HepG2 (cell line): ENCODE measurements around the gene KDM1B. TPM values are rescaled to one million over a fixed set of nuclear protein-coding genes. Genes with fewer than 3 reads are reported as not detected.

ENCODE experiments used
- AHR ChIP-seq: IDR thresholded peaks from 2 replicates; pipeline ENCODE4 v1.6.1; 2018; ENCODE audit warnings: missing genetic modification reagents, missing compliant biosample characterization
- DMTF1 ChIP-seq: sonication (generic); formaldehyde crosslinking; IDR thresholded peaks from 2 replicates; pipeline ENCODE4 v1.4.0; 2020; ENCODE audit warnings: mild to moderate bottlenecking, missing genetic modification reagents
- KAT8 ChIP-seq: IDR thresholded peaks from 2 replicates; pipeline ENCODE4 v1.6.1; 2016; ENCODE audit warnings: missing genetic modification reagents, missing compliant biosample characterization
- ONECUT2 ChIP-seq: sonication (generic); formaldehyde crosslinking; IDR thresholded peaks from 2 replicates; pipeline ENCODE4 v1.4.0; 2020; ENCODE audit warnings: missing genetic modification reagents
- PRPF4 ChIP-seq: fragments of 200-400 bp; formaldehyde crosslinking; IDR thresholded peaks from 2 replicates; pipeline ENCODE4 v1.6.1; 2016; ENCODE audit warnings: low read length, low read depth; ENCODE audit not compliant: poor library complexity, severe bottlenecking
- SNAI1 ChIP-seq: sonication (generic); formaldehyde crosslinking; IDR thresholded peaks from 2 replicates; pipeline ENCODE4 v1.5.0; 2020; ENCODE audit warnings: mild to moderate bottlenecking, missing genetic modification reagents, borderline replicate concordance
- SSRP1 ChIP-seq: IDR thresholded peaks from 2 replicates; pipeline ENCODE4 v1.6.1; 2016; ENCODE audit warnings: control low read depth
- ZNF282 ChIP-seq: fragments of 450-650 bp; IDR thresholded peaks from 2 replicates; pipeline ENCODE4 v1.6.1; 2018; ENCODE audit not compliant: partially characterized antibody
- ZNF292 ChIP-seq: sonication (generic); formaldehyde crosslinking; IDR thresholded peaks from 2 replicates; pipeline ENCODE4 v1.8.1; 2022; ENCODE audit warnings: mild to moderate bottlenecking, low read depth, missing genetic modification reagents, borderline replicate concordance
- ZNF567 ChIP-seq: sonication (generic); formaldehyde crosslinking; IDR thresholded peaks from 2 replicates; pipeline ENCODE4 v1.8.1; 2023; ENCODE audit warnings: mild to moderate bottlenecking, missing genetic modification reagents, borderline replicate concordance
- ZNF644 ChIP-seq: IDR thresholded peaks from 2 replicates; pipeline ENCODE4 v1.6.1; 2016; ENCODE audit warnings: low read depth
- polyA plus RNA-seq, 8 experiments: library from polyadenylated mRNA; depleted of rRNA in 3 of 8; stranded (reverse) in 7 of 8; unstranded in 1 of 8; fragments of >200 nt; fragmentation: Illumina TruSeq in 4 of 8; extraction: Trizol in 4 of 8; gene quantifications; 2 replicates each; pipeline versions ENCODE4 v1.2.1 to v1.2.3, GENCODE V29; 2011 to 2016; ENCODE audit warnings: low read depth in 4 of 8, missing spikeins in 1 of 8, mixed read lengths in 1 of 8; ENCODE audit not compliant: insufficient read depth in 1 of 8
- total RNA-seq, 5 experiments: library from RNA; depleted of rRNA; stranded (reverse); fragments of >200 nt; fragmentation: Illumina TruSeq; extraction: Trizol; gene quantifications; 2 replicates each; pipeline ENCODE4 v1.2.3, GENCODE V29; 2016; ENCODE audit warnings: low read depth in 1 of 5
- TF ChIP-seq, protein P1 (sequence below): sonication (generic); formaldehyde crosslinking; IDR thresholded peaks from 2 replicates; pipeline ENCODE4 v1.4.0; 2020; ENCODE audit warnings: missing genetic modification reagents
- TF ChIP-seq, protein P2 (sequence below): sonication (generic); formaldehyde crosslinking; IDR thresholded peaks from 2 replicates; pipeline ENCODE4 v1.5.1; 2020; ENCODE audit warnings: mild to moderate bottlenecking, missing genetic modification reagents, moderate library complexity
- TF ChIP-seq, protein P3 (sequence below): sonication (generic); formaldehyde crosslinking; IDR thresholded peaks from 2 replicates; pipeline ENCODE4 v1.8.1; 2023; ENCODE audit warnings: mild to moderate bottlenecking, moderate library complexity, missing genetic modification reagents

The KDM1B gene
- total and polyA plus RNA-seq, 2 of the 13 experiments (the other 11 are each of a cell fraction or from before 2014, with no cell fraction given) = 9.8 to 13.2 TPM

GRCh38 chr6:18155150-18155863 is at the start of gene KDM1B (continued):
- TF ChIP-seq, protein P1, sequence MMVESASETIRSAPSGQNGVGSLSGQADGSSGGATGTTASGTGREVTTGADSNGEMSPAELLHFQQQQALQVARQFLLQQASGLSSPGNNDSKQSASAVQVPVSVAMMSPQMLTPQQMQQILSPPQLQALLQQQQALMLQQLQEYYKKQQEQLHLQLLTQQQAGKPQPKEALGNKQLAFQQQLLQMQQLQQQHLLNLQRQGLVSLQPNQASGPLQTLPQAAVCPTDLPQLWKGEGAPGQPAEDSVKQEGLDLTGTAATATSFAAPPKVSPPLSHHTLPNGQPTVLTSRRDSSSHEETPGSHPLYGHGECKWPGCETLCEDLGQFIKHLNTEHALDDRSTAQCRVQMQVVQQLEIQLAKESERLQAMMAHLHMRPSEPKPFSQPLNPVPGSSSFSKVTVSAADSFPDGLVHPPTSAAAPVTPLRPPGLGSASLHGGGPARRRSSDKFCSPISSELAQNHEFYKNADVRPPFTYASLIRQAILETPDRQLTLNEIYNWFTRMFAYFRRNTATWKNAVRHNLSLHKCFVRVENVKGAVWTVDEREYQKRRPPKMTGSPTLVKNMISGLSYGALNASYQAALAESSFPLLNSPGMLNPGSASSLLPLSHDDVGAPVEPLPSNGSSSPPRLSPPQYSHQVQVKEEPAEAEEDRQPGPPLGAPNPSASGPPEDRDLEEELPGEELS (CRISPR knock-in tag) = no peak
- no peak for TF ChIP-seq ZNF292 (CRISPR knock-in tag)
- TF ChIP-seq ZNF567 = no peak; the same call in 1 of the 2 replicates
- no peak for TF ChIP-seq KAT8 (CRISPR knock-in tag)
- TF ChIP-seq AHR (CRISPR knock-in tag) = no peak
- TF ChIP-seq DMTF1 (CRISPR knock-in tag) = no peak
- no peak for TF ChIP-seq SNAI1 (CRISPR knock-in tag)
- TF ChIP-seq, protein P2, sequence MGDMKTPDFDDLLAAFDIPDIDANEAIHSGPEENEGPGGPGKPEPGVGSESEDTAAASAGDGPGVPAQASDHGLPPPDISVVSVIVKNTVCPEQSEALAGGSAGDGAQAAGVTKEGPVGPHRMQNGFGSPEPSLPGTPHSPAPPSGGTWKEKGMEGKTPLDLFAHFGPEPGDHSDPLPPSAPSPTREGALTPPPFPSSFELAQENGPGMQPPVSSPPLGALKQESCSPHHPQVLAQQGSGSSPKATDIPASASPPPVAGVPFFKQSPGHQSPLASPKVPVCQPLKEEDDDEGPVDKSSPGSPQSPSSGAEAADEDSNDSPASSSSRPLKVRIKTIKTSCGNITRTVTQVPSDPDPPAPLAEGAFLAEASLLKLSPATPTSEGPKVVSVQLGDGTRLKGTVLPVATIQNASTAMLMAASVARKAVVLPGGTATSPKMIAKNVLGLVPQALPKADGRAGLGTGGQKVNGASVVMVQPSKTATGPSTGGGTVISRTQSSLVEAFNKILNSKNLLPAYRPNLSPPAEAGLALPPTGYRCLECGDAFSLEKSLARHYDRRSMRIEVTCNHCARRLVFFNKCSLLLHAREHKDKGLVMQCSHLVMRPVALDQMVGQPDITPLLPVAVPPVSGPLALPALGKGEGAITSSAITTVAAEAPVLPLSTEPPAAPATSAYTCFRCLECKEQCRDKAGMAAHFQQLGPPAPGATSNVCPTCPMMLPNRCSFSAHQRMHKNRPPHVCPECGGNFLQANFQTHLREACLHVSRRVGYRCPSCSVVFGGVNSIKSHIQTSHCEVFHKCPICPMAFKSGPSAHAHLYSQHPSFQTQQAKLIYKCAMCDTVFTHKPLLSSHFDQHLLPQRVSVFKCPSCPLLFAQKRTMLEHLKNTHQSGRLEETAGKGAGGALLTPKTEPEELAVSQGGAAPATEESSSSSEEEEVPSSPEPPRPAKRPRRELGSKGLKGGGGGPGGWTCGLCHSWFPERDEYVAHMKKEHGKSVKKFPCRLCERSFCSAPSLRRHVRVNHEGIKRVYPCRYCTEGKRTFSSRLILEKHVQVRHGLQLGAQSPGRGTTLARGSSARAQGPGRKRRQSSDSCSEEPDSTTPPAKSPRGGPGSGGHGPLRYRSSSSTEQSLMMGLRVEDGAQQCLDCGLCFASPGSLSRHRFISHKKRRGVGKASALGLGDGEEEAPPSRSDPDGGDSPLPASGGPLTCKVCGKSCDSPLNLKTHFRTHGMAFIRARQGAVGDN (CRISPR knock-in tag) = peak; percentile 74
- no peak for TF ChIP-seq PRPF4
- TF ChIP-seq ZNF644 (CRISPR knock-in tag) = no peak
- TF ChIP-seq SSRP1 (CRISPR knock-in tag) = no peak
- TF ChIP-seq ONECUT2 = no peak
- no peak for TF ChIP-seq ZNF282
- TF ChIP-seq, protein P3, sequence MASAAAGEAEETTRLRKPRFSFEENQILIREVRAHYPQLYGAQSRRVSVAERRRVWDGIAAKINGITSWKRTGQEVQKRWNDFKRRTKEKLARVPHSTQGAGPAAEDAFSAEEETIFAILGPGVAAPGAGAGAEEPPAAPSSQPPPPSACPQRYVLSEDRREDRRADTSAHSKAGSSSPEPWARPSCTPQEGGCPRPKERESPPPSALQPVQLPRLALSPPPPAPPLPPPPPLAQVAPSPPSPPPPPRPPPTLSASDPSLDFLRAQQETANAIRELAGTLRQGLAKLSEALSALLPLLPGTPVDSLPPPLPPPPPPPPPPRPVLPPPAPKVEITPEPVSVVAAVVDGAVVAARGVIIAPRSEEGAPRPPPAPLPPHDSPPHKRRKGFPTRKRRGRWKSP (CRISPR knock-in tag) = peak; percentile 97
